HG03432 (cell line): ENCODE results near the gene HYAL3.

Experiments
- ATAC-seq: cut with Tn5 transposase; IDR thresholded peaks from one replicate; pipeline ENCODE4 v1.9.1; 2021; ENCODE audit warnings: mild to moderate bottlenecking, moderate library complexity; ENCODE audit not compliant: unreplicated experiment

The HYAL3 gene

GRCh38 chr3:50331364-50331907 is 32.2 kb upstream of the HYAL3 start:
- ATAC-seq = no peak

GRCh38 chr3:50330330-50330729 is 31.1 kb upstream of the HYAL3 start:
- ATAC-seq = no peak

DNA sequence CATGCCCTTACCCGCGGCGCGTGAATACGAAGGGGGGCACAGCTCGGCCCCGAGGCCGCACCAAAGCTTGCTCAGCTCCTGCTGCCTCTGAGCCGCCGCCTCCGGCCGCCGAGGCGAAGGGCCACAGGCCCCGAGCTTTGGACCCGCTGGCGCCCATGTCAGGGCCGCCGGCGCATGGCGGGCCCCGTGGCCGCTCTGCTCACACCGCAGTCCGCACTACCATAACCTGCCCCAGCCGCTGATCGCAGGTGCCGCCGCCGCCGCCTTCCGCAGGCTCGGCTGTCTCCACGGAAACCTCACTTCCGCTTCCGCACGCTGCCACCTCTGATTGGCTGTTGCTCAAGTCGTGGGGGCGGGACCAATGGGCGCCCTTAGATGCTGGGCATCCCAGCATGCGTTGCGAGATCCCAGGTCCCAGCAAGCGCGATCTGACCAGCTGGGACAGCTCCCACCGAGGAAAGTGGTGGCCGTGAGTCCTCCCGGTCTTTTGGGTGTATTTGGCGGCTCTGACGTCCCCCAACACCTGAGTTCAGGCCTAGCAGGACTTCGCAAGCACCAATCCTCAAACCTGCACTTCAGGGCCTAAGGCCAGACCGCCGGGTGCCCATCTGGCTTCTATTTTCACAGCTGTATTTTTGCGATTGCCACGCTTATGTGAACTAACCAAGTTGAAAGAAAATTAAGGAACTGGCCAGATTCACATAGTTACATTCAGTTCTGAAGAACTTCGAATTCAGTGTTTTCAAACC is 28.9 kb upstream of the HYAL3 start, which contains the start of gene TUSC2:
Gene TUSC2 (minus strand): TSS at position 281 of the 749 bp plus-strand sequence. CDS start 124 bp downstream, at position 157.
- ATAC-seq = peak; percentile 88

GRCh38 chr3:50327129-50327528 is 27.9 kb upstream of the HYAL3 start:
- ATAC-seq = no peak

DNA sequence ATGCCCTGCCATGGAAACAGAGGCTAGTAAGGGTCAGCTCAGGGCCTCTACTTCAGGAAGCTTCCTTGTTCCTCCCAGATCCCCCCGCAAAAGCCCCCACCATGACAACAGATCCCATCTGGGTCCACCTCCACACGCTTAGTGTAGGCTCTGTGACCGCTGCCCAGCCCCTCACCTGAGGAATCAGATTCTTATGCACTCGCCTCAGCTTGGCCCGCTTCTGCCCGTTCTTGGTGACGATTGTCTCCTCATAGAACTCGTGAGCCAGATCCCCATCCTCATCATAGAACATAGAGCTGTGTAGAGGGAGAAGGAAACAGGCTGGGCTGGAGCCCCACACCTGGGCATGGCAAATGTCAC is 27.0 kb upstream of the HYAL3 start:
- ATAC-seq = no peak

DNA sequence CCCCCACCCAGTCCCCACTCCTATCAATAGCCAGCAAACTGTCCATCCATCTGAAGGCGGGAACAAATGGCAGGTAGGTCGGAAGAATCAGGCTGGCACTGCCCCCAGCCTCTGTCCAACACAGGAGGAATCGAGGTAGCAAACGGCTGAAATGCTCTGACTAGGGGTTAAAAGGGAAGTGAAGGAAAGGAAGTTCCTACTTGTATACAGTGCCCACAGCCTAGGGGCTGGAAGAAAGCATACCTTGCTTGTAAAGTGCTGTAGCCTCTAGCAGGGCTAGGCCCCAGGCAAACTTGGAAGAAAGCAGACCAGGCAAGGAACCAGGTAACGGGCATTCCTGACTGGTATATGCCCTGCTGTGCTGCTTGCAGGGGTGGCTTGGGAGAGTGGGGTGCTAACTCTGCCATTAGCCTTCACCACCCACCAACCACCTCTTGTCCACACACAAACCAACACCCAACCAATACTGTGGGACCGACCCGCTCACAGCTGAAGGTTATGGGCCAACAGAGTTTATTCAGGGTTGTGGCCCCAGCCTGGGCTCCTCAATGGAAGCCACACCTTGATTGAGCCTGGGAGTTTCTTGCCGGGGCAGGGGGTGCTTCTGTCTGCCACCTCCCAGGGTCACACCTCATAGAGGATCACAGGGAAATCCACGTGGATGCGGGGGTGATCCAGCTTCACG is 26.4 kb upstream of the HYAL3 start:
- ATAC-seq = no peak

- no peak for ATAC-seq
Observed at GRCh38 chr3:50325113-50325480, 25.9 kb upstream of the HYAL3 start.

DNA sequence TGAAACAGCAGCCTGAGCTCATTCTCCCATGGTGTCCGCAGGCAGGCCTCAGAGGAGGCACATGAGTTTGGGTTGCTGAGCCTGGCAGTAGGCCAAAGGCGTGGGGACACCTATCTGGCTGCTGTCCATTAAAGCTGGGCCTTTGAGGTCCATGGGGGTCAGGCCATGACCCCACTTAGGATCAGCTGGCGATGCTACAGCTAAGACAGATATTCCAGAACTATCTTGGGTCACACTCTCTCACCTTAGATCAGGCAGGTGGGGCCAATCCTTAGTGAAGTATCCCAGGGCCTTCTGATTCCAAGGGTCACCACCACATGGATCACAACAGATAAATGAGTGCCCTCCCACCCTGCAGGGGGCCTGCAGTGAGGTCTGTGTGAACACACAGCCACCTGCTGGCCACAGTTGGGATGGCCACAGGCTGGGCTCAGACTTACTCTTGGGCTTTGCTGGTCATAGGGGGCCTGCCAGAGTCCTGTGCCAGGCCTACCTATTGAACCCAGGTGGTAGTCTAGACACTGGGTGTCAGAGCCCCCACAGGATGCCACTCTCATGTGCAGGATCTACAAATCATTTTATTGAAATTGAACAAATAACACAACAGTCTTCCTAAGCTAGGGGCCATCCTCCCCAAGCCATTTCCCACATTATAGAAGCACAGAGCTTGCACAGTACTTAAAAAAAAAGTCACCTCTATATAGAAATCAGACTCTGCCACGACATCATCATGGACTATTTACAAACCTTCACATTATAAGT is 25.3 kb upstream of the HYAL3 start:
- ATAC-seq = no peak

GRCh38 chr3:50323614-50324199 is 24.5 kb upstream of the HYAL3 start:
- no peak for ATAC-seq

DNA sequence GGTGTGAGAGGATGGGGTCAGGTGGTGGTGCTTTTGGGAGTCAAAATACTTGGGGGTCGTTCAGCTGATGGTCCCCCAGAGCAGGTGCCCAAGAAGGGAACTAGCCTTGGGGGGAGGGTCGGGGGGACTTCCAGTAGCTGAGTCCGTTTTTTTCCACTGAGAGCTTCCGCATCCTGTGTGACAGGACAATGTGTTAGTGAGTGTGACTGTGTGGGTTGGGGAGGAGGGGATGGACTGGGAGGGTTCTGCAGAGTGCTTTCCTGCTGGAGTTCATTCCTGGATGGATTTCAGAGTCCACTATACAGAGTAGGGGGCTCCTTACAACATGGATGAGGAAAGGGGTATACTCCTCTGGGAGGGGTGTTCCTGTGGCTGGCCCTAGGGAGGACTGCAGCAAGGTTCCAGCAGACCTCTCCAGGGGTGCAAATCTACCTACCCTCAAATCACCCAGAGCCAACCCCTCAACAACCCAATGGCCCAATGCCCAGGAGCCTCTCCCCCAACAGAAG is 23.9 kb upstream of the HYAL3 start:
- no peak for ATAC-seq

- no peak for ATAC-seq
Observed at GRCh38 chr3:50322386-50323091, 23.3 kb upstream of the HYAL3 start, which contains the start of gene HYAL2. TSS of gene HYAL2 (minus strand) at chr3:50322745. CDS start at chr3:50320489, 2,256 bp downstream.

GRCh38 chr3:50322115-50322385 is 22.8 kb upstream of the HYAL3 start:
- ATAC-seq = no peak

- ATAC-seq = peak; percentile 84
Observed at GRCh38 chr3:50321336-50322114, 22.3 kb upstream of the HYAL3 start.

- peak; percentile 53 for ATAC-seq
Observed at GRCh38 chr3:50320853-50321335, 21.7 kb upstream of the HYAL3 start.

- ATAC-seq = no peak
Observed at GRCh38 chr3:50319894-50320625, 20.9 kb upstream of the HYAL3 start.

- no peak for ATAC-seq
Observed at GRCh38 chr3:50319181-50319893, 20.1 kb upstream of the HYAL3 start.

GRCh38 chr3:50318615-50319014 is 19.4 kb upstream of the HYAL3 start:
- no peak for ATAC-seq

GRCh38 chr3:50318163-50318562 is 19.0 kb upstream of the HYAL3 start:
- ATAC-seq = no peak
